ENCODE results near the gene SLC38A9.
"Not testable (repeated sequence)": the region's sequence is repeated elsewhere in the genome, so short reads cannot be mapped to it uniquely, and the experiment has no call there.

The SLC38A9 gene

GRCh38 chr5:55618318-55618717 lies 93.8 kb downstream of the SLC38A9 start:
- H3K4me3 ChIP-seq (ENCODE audit: low read depth, low read length): no peak overlapping the region
- no peak for DNase-seq (ENCODE audit: low read depth)
- in situ Hi-C loops (cut with HindIII; ENCODE audit: low sequenced_read_pairs): no loop called here
- TF ChIP-seq CTCF (IDR thresholded peaks at IDR 0.05; ENCODE audit: low read depth, low read length, missing control alignments): no peak

- in situ Hi-C loops (cut with HindIII; ENCODE audit: low sequenced_read_pairs): no loop called here
- DNase-seq (ENCODE audit: low read depth): no peak
- TF ChIP-seq CTCF (IDR thresholded peaks at IDR 0.05; ENCODE audit: low read depth, low read length, missing control alignments): no peak
- no peak overlapping the region for H3K4me3 ChIP-seq (ENCODE audit: low read depth, low read length)
Observed at GRCh38 chr5:55613112-55613868, 98.8 kb downstream of the SLC38A9 start.

GRCh38 chr5:55610542-55610941 lies 101.6 kb downstream of the SLC38A9 start:
- no peak for TF ChIP-seq CTCF (IDR thresholded peaks at IDR 0.05; ENCODE audit: low read depth, low read length, missing control alignments)
- in situ Hi-C loops (cut with HindIII; ENCODE audit: low sequenced_read_pairs): no loop called here
- no peak overlapping the region for H3K4me3 ChIP-seq (ENCODE audit: low read depth, low read length)
- no peak for DNase-seq (ENCODE audit: low read depth)

DNA sequence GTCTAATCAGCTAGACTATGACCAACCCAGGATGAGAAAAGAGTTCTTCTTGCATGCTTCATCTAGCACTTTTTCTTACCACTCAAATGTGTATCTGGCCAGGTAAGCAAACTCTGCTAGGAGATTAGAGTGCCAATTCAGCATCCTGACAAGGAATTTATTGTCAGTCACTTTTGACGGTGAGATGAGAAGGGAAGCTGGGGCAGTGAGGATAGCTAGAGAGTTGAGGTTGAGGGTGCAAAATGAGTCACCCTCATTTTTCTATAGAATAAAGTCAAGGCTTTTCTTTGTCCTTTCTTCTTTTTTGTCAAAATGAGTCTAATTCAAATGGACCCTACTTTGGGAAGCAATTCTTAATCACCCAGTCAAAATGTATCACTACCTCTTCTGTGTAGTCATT lies 102.7 kb downstream of the SLC38A9 start:
- in situ Hi-C loops (cut with HindIII; ENCODE audit: low sequenced_read_pairs): no loop called here
- TF ChIP-seq CTCF (IDR thresholded peaks at IDR 0.05; ENCODE audit: low read depth, low read length, missing control alignments): no peak
- no peak for DNase-seq (ENCODE audit: low read depth)
- H3K4me3 ChIP-seq (ENCODE audit: low read depth, low read length): no peak overlapping the region

GRCh38 chr5:55608595-55609349 lies 103.4 kb downstream of the SLC38A9 start:
- no peak overlapping the region for H3K4me3 ChIP-seq (ENCODE audit: low read depth, low read length)
- in situ Hi-C loops (cut with HindIII; ENCODE audit: low sequenced_read_pairs): no loop called here
- TF ChIP-seq CTCF (IDR thresholded peaks at IDR 0.05; ENCODE audit: low read depth, low read length, missing control alignments): no peak
- no peak for DNase-seq (ENCODE audit: low read depth)

DNA sequence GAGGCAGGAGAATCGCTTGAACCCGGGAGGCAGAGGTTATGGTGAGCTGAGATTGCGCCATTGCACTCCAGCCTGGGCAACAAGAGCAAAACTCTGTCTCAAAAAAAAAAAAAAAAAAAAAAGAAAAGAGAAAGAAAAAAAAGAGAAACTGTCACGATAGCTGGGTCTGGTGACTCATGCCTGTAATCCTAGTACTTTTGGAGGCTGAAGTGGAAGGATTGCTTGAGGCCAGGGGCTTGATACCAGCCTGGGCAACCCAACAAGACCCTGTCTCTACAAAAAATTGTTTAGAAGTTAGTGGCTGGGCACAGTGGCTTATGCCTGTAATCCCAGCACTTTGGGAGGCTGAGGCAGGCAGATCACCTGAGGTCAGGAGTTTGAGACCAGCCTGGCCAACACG lies 104.8 kb downstream of the SLC38A9 start:
- in situ Hi-C loops (cut with HindIII; ENCODE audit: low sequenced_read_pairs); H3K4me3 ChIP-seq (ENCODE audit: low read depth, low read length); DNase-seq (ENCODE audit: low read depth): not testable (repeated sequence)

DNA sequence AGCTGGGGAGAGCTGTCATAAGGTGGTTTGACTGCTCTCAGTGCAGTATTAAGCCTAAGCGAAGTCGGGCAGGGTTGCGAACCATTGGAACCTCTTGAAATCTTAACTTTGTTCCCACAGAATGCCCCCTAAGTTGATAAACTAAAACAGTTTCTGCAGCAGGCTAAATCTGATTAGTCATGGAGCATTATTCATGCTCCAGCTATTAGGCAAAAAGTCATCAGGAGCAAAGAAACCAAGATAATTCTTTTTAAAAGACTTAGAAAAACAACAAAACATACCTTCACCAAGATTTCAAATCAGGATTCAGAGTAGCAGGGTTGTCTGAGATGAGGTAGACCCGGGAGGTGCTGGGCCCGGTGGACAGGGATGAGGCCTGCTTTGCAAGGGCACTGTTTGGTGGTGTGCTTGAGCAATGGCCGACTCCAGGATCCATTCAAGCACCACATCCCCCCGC lies 107.5 kb downstream of the SLC38A9 start:
- no peak overlapping the region for H3K4me3 ChIP-seq (ENCODE audit: low read depth, low read length)
- no peak for DNase-seq (ENCODE audit: low read depth)
- no peak for TF ChIP-seq CTCF (IDR thresholded peaks at IDR 0.05; ENCODE audit: low read depth, low read length, missing control alignments)
- in situ Hi-C loops (cut with HindIII; ENCODE audit: low sequenced_read_pairs): no loop called here
